Skeletal muscle cell (primary cell): ENCODE results near the gene LIPK.
"Not testable (repeated sequence)": the region's sequence is repeated elsewhere in the genome, so short reads cannot be mapped to it uniquely, and the experiment has no call there.

Experiments used
- DNase-seq: peaks from one replicate; pipeline ENCODE4 v3.0.0-alpha.2; 2010; ENCODE audit warnings: low read depth
- H3K4me3 ChIP-seq: 2 replicates; pipeline ENCODE4 v1.5.1; 2011; ENCODE audit warnings: low read depth, mild to moderate bottlenecking, control low read depth, low read length, moderate library complexity

The LIPK gene, protein sequence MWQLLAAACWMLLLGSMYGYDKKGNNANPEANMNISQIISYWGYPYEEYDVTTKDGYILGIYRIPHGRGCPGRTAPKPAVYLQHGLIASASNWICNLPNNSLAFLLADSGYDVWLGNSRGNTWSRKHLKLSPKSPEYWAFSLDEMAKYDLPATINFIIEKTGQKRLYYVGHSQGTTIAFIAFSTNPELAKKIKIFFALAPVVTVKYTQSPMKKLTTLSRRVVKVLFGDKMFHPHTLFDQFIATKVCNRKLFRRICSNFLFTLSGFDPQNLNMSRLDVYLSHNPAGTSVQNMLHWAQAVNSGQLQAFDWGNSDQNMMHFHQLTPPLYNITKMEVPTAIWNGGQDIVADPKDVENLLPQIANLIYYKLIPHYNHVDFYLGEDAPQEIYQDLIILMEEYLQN

GRCh38 chr10:88705958-88706357, at the start of gene LIPK:
TSS of gene LIPK (plus strand) at chr10:88706249. CDS start at chr10:88724544, 18,295 bp downstream.
- no peak for DNase-seq
- H3K4me3 ChIP-seq = no peak within 1 kb of the TSS

- no peak overlapping the region for H3K4me3 ChIP-seq
- DNase-seq = peak; percentile 22
Measured at GRCh38 chr10:88657901-88658300, 48.1 kb upstream of the LIPK start.

- DNase-seq = no peak
- H3K4me3 ChIP-seq = no peak overlapping the region
Measured at GRCh38 chr10:88659725-88660597, 46.1 kb upstream of the LIPK start.

DNA sequence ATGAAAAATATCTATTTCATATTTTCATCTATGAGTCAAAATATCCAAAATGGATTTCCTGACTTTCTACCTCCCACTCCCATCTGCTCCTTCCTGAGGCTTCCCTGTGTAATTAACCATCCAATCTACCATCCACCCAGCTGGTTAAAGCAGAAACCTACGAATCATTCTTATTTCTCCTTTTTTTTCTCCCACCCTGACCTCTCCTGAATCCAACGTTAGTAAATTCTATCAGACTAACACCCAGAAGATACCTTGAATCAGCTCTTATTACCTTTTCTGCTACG, 45.5 kb upstream of the LIPK start:
- no peak overlapping the region for H3K4me3 ChIP-seq
- no peak for DNase-seq

DNA sequence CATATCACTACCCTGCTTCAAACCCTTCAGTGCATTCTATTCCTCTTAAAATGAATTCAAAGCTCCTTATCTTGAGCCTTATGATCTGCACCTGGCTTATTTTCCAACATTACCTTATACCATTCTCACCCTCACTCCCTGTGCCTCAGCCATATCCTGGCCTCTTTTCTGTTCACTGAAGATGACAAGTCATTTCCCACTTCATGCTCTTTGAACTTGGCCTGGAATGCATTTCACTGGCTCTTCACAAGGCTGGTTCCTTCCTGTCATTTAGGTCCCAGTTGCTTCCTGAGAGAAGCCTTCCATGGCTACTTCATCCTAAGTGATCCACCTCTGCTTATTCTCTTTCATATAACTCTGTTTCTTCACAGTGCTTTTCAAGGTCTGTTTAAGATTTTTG, 45.0 kb upstream of the LIPK start:
- H3K4me3 ChIP-seq = no peak overlapping the region
- DNase-seq = no peak

GRCh38 chr10:88661577-88661976, 44.5 kb upstream of the LIPK start:
- H3K4me3 ChIP-seq = no peak overlapping the region
- no peak for DNase-seq

- H3K4me3 ChIP-seq, DNase-seq: not testable (repeated sequence)
Measured at GRCh38 chr10:88663153-88663552, 42.9 kb upstream of the LIPK start.

- DNase-seq = no peak
- no peak within 1 kb of the TSS for H3K4me3 ChIP-seq
Measured at GRCh38 chr10:88664142-88664541, 41.9 kb upstream of the LIPK start, which contains the start of gene LIPF. TSS of gene LIPF (plus strand) at chr10:88664442. CDS start at chr10:88667298, 2,856 bp downstream.

DNA sequence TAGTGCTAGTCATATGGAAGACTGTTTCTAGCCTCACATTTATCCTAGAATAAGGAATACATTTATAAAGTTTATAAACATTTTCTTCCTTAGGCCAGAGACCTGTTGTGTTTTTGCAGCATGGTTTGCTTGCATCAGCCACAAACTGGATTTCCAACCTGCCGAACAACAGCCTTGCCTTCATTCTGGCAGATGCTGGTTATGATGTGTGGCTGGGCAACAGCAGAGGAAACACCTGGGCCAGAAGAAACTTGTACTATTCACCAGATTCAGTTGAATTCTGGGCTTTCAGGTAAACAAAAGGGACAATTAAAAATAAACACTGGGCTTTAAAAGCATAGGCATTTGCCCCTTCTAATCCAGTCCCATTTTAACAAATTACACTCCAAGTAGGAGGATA, 37.6 kb upstream of the LIPK start:
- H3K4me3 ChIP-seq = no peak overlapping the region
- no peak for DNase-seq

- no peak for DNase-seq
- no peak overlapping the region for H3K4me3 ChIP-seq
Measured at GRCh38 chr10:88670497-88670896, 35.6 kb upstream of the LIPK start.

GRCh38 chr10:88672041-88672440, 34.0 kb upstream of the LIPK start:
- H3K4me3 ChIP-seq = no peak overlapping the region
- DNase-seq = no peak

- no peak overlapping the region for H3K4me3 ChIP-seq
- DNase-seq = no peak
Measured at GRCh38 chr10:88676283-88677060, 29.6 kb upstream of the LIPK start.

- DNase-seq = no peak
- no peak overlapping the region for H3K4me3 ChIP-seq
Measured at GRCh38 chr10:88680958-88681357, 25.1 kb upstream of the LIPK start.

GRCh38 chr10:88682491-88682890, 23.6 kb upstream of the LIPK start:
- no peak overlapping the region for H3K4me3 ChIP-seq
- no peak for DNase-seq

GRCh38 chr10:88687853-88688467, 18.1 kb upstream of the LIPK start:
- DNase-seq = no peak
- H3K4me3 ChIP-seq = no peak overlapping the region

GRCh38 chr10:88689366-88689765, 16.7 kb upstream of the LIPK start:
- DNase-seq = no peak
- no peak overlapping the region for H3K4me3 ChIP-seq

DNA sequence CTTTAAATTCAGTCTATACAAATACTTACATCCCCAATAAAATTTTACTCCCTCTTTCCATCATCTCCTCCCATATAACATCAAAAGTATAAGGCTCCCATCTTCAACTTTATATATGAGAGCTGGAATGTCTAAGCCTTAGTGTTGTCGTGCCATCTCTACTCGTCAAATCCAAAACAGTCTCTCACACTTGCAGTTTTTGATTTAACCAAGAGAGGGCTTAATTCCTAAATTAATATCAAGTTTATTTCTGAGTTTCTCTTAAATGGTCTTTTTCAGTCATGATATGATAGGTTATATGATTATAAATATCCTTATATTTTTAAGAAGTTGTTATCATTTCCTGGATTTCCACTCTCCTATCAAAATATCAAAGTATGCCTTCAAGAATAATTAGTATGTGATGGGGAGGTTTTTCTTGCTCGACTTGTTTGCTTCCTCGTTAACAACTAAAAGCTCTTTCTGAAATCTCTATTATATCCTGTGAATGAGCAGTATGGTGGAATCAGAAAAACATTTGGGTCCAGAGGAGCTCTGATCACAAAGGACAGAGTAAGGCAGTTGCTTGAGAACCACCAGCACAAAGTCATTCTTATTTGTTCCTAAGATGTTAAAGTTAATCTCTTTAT, 12.5 kb upstream of the LIPK start:
- DNase-seq = no peak
- no peak overlapping the region for H3K4me3 ChIP-seq

GRCh38 chr10:88702848-88703597, 3.0 kb upstream of the LIPK start:
- no peak for DNase-seq
- H3K4me3 ChIP-seq = no peak overlapping the region
